ENCODE results near the gene DAZAP1. TPM values are rescaled to one million over a fixed set of nuclear protein-coding genes. Genes with fewer than 3 reads are reported as not detected.
A peak's percentile ranks its signal among the peaks of the same experiment; 100 is the strongest.

The DAZAP1 gene
- total RNA-seq, 1 donor from 2014 or later, result 74.5 TPM

- H3K36me3 ChIP-seq (ENCODE audit: control insufficient read depth, insufficient read depth, low read length), result peaks cover 13% of the 10 kb centered on the region
- H3K27me3 ChIP-seq (ENCODE audit: control insufficient read depth, insufficient read depth, low read length), result no peaks in the 10 kb centered on the region
- DNase-seq (ENCODE audit: low read depth), result no peak
- TF ChIP-seq CTCF (IDR thresholded peaks at IDR 0.05; ENCODE audit: insufficient read depth, low read length, poor library complexity, severe bottlenecking), result no peak
- H3K4me3 ChIP-seq (ENCODE audit: low read depth, low read length), result no peak overlapping the region
These were observed 26.6 kb downstream of the DAZAP1 start for GRCh38 chr19:1434040-1434366.

- DNase-seq (ENCODE audit: low read depth), result no peak
These were observed 27.2 kb downstream of the DAZAP1 start for GRCh38 chr19:1434577-1435060.

DNA sequence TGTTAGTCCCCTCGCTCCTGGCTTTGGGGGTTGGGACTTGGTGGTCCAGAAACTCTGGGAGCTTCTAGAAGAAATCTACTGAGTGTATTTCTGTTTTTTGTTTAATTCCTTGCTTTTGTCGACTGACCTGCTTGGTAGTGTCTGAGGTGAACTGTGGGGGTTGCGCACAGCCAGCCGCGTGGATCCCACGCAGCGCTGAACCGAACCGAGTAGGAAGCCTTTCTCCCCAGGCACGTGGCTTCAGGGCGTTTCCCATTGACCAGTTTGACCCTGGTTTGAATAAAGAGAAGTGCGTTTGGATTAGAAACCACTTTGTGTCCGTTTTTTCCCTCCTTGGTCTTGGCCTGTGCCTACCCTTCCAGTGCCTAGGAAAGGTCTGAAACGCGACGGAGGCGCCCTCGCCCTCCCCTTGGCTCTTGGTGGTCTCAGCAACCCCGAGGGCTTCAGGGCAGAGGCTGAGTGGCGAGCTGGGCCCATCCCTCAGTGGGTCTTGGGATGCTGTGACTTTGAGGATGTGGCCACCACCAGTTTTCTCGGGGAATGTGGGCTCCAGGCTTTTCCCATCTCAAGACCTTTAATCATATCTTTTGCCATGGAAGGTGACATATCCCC, 28.1 kb downstream of the DAZAP1 start:
- H3K36me3 ChIP-seq (ENCODE audit: control insufficient read depth, insufficient read depth, low read length), result peaks cover 6% of the 10 kb centered on the region
- TF ChIP-seq CTCF (IDR thresholded peaks at IDR 0.05; ENCODE audit: insufficient read depth, low read length, poor library complexity, severe bottlenecking), result no peak
- DNase-seq (ENCODE audit: low read depth), result no peak
- H3K27me3 ChIP-seq (ENCODE audit: control insufficient read depth, insufficient read depth, low read length), result no peaks in the 10 kb centered on the region
- no peak overlapping the region for H3K4me3 ChIP-seq (ENCODE audit: low read depth, low read length)

More at GRCh38 chr19:1434577-1435060, 27.2 kb downstream of the DAZAP1 start:
- H3K27me3 ChIP-seq (ENCODE audit: control insufficient read depth, insufficient read depth, low read length), result no peaks in the 10 kb centered on the region
- TF ChIP-seq CTCF (IDR thresholded peaks at IDR 0.05; ENCODE audit: insufficient read depth, low read length, poor library complexity, severe bottlenecking), result no peak
- no peak overlapping the region for H3K4me3 ChIP-seq (ENCODE audit: low read depth, low read length)
- H3K36me3 ChIP-seq (ENCODE audit: control insufficient read depth, insufficient read depth, low read length), result peaks cover 10% of the 10 kb centered on the region

- Histone ChIP-seq H3K4me3 (ENCODE audit: low read depth, low read length) (no peak overlapping the region), H3K27me3 (ENCODE audit: control insufficient read depth, insufficient read depth, low read length) (no peaks in the 10 kb centered on the region), H3K36me3 (ENCODE audit: control insufficient read depth, insufficient read depth, low read length) (peaks cover 6% of the 10 kb centered on the region)
- no peak for DNase-seq (ENCODE audit: low read depth)
- no peak for TF ChIP-seq CTCF (IDR thresholded peaks at IDR 0.05; ENCODE audit: insufficient read depth, low read length, poor library complexity, severe bottlenecking)
These were observed 30.2 kb downstream of the DAZAP1 start for GRCh38 chr19:1437609-1438008.

GRCh38 chr19:1438035-1438932, 30.9 kb downstream of the DAZAP1 start, which contains the start of gene RPS15:
Gene RPS15 (plus strand): TSS chr19:1438396. CDS start chr19:1438426, 30 bp downstream.
- peak; percentile 62 for DNase-seq (ENCODE audit: low read depth)
- TF ChIP-seq CTCF (IDR thresholded peaks at IDR 0.05; ENCODE audit: insufficient read depth, low read length, poor library complexity, severe bottlenecking), result peak; percentile 94
- H3K4me3 ChIP-seq (ENCODE audit: low read depth, low read length), result peak within 1 kb of the TSS; percentile 81
- no peaks in the 10 kb centered on the region for H3K27me3 ChIP-seq (ENCODE audit: control insufficient read depth, insufficient read depth, low read length)
- peaks cover 4% of the 10 kb centered on the region for H3K36me3 ChIP-seq (ENCODE audit: control insufficient read depth, insufficient read depth, low read length)

Measured in kidney epithelial cell (primary cell).